IPS DF 19.7 (cell line): ENCODE results near the gene CPNE4.
A peak's percentile ranks its signal among the peaks of the same experiment; 100 is the strongest.

ENCODE experiments used
- DNase-seq: peaks from one replicate; pipeline ENCODE4 v3.0.0-alpha.2; 2013; ENCODE audit warnings: low read depth, low spot score

CPNE4 gene

GRCh38 chr3:131701153-131701770 lies 333.6 kb downstream of the CPNE4 start:
- no peak for DNase-seq

- DNase-seq: no peak
Observed at GRCh38 chr3:131699001-131699400, 335.8 kb downstream of the CPNE4 start.

GRCh38 chr3:131694376-131694775 lies 340.4 kb downstream of the CPNE4 start:
- DNase-seq: no peak

- DNase-seq: no peak
Observed at GRCh38 chr3:131692356-131692755, 342.5 kb downstream of the CPNE4 start.

GRCh38 chr3:131690800-131691199 lies 344.0 kb downstream of the CPNE4 start:
- DNase-seq: no peak

- DNase-seq: no peak
Observed at GRCh38 chr3:131688370-131688769, 346.4 kb downstream of the CPNE4 start.

- peak; percentile 15 for DNase-seq
Observed at GRCh38 chr3:131669600-131669999, 365.2 kb downstream of the CPNE4 start.

- no peak for DNase-seq
Observed at GRCh38 chr3:131658771-131659170, 376.0 kb downstream of the CPNE4 start.

GRCh38 chr3:131658115-131658514 lies 376.7 kb downstream of the CPNE4 start:
- DNase-seq: no peak

- no peak for DNase-seq
Observed at GRCh38 chr3:131655070-131655690, 379.6 kb downstream of the CPNE4 start.

- DNase-seq: no peak
Observed at GRCh38 chr3:131645638-131646037, 389.2 kb downstream of the CPNE4 start.

- DNase-seq: no peak
Observed at GRCh38 chr3:131636266-131636775, 398.5 kb downstream of the CPNE4 start.

GRCh38 chr3:131630807-131631206 lies 404.0 kb downstream of the CPNE4 start:
- DNase-seq: no peak

GRCh38 chr3:131630097-131630496 lies 404.7 kb downstream of the CPNE4 start:
- DNase-seq: no peak

- DNase-seq: no peak
Observed at GRCh38 chr3:131623431-131623830, 411.4 kb downstream of the CPNE4 start.

GRCh38 chr3:131622726-131623125 lies 412.1 kb downstream of the CPNE4 start:
- no peak for DNase-seq

- no peak for DNase-seq
Observed at GRCh38 chr3:131620977-131621376, 413.8 kb downstream of the CPNE4 start.

- DNase-seq: no peak
Observed at GRCh38 chr3:131619821-131620220, 415.0 kb downstream of the CPNE4 start.

- DNase-seq: no peak
Observed at GRCh38 chr3:131616719-131617118, 418.1 kb downstream of the CPNE4 start.

GRCh38 chr3:131612745-131613144 lies 422.1 kb downstream of the CPNE4 start:
- no peak for DNase-seq

GRCh38 chr3:131610174-131610573 lies 424.6 kb downstream of the CPNE4 start:
- DNase-seq: no peak

GRCh38 chr3:131608741-131609140 lies 426.1 kb downstream of the CPNE4 start:
- no peak for DNase-seq

- DNase-seq: no peak
Observed at GRCh38 chr3:131608296-131608695, 426.5 kb downstream of the CPNE4 start.
